B cell (primary cell): ENCODE measurements around the gene ADGRB2. TPM values are rescaled to one million over a fixed set of nuclear protein-coding genes. Genes with fewer than 3 reads are reported as not detected.

ENCODE experiments used
- ATAC-seq: fragments of 200-7000 bp; cut with Tn5 transposase; one replicate; pipeline ENCODE4 v1.10.0; 2021; ENCODE audit warnings: low read depth, mild to moderate bottlenecking, moderate number of reproducible peaks, moderate library complexity
- CTCF ChIA-PET: fragments of 350-600 bp; sonication (Branson Sonifier 250); formaldehyde crosslinking; loops from one replicate; lab custom pipeline; 2021; ENCODE audit warnings: antibody characterized with exemption, inconsistent platforms; lab: Charles Lee
- POLR2A ChIA-PET: fragments of 350-600 bp; sonication (Branson Sonifier 250); formaldehyde crosslinking; loops from one replicate; lab custom pipeline; 2021; ENCODE audit warnings: antibody characterized with exemption; lab: Charles Lee
- DNase-seq: peaks from one replicate; pipeline ENCODE4 v3.0.0; 2013
- H2AFZ ChIP-seq: 2 replicates; pipeline ENCODE4 v1.6.1; 2012; ENCODE audit warnings: mild to moderate bottlenecking, low read depth, low read length; ENCODE audit not compliant: insufficient read depth, poor library complexity, severe bottlenecking
- H3K27ac ChIP-seq, 2 donors: 1 replicate in 1 of 2; 2 replicates in 1 of 2; pipeline ENCODE4 v1.5.1; 2012 to 2013; ENCODE audit warnings: low read length in 2 of 2, mild to moderate bottlenecking in 2 of 2, moderate library complexity in 1 of 2
- H3K27me3 ChIP-seq, 4 experiments: fragments of 200-600 bp in 1 of 4; sonication (generic) in 1 of 4; replicated peaks in 1 of 4; 1 replicate in 2 of 4; 2 replicates in 2 of 4; pipeline versions ENCODE4 v1.6.1 to v1.7.0; 2013 to 2016; ENCODE audit warnings: low read length in 3 of 4, mild to moderate bottlenecking in 2 of 4, mixed read lengths in 1 of 4, moderate library complexity in 1 of 4; ENCODE audit not compliant: insufficient read depth in 4 of 4, control insufficient read depth in 3 of 4; ENCODE audit errors: control extremely low read depth in 1 of 4
- H3K36me3 ChIP-seq, 2 experiments: replicated peaks in 1 of 2; 1 replicate in 1 of 2; 2 replicates in 1 of 2; pipeline versions ENCODE4 v1.6.1 to v1.7.1; 2013; ENCODE audit warnings: low read length in 1 of 2; ENCODE audit not compliant: insufficient read depth in 2 of 2, control insufficient read depth in 1 of 2; ENCODE audit errors: control extremely low read depth in 1 of 2, extremely low read depth in 1 of 2
- H3K4me1 ChIP-seq, 2 donors: fragments of 200-600 bp in 1 of 2; sonication (generic) in 1 of 2; 1 replicate in 1 of 2; 2 replicates in 1 of 2; pipeline versions ENCODE4 v1.5.1 to v1.6.1; 2013 to 2017; ENCODE audit warnings: low read length in 2 of 2; ENCODE audit not compliant: control insufficient read depth in 2 of 2, insufficient read depth in 2 of 2
- H3K4me2 ChIP-seq: replicated peaks from 2 replicates; pipeline ENCODE3; 2012; ENCODE audit warnings: mild to moderate bottlenecking, low read depth, low read length; ENCODE audit not compliant: poor library complexity, severe bottlenecking
- H3K4me3 ChIP-seq, 5 experiments: fragments of 200-600 bp in 1 of 5; sonication (generic) in 1 of 5; 1 replicate in 3 of 5; 2 replicates in 2 of 5; pipeline versions ENCODE4 v1.5.1 to v1.7.0; 2011 to 2016; ENCODE audit warnings: low read length in 4 of 5, mild to moderate bottlenecking in 4 of 5, low read depth in 2 of 5, control low read depth in 1 of 5, moderate library complexity in 1 of 5; ENCODE audit not compliant: insufficient read depth in 1 of 5; ENCODE audit errors: control extremely low read depth in 1 of 5, extremely low read depth in 1 of 5
- H3K79me2 ChIP-seq: fragments of 200-600 bp; sonication (generic); one replicate; pipeline ENCODE4 v1.6.0; 2016; ENCODE audit warnings: low read length; ENCODE audit not compliant: control insufficient read depth, insufficient read depth
- H3K9ac ChIP-seq: fragments of 200-600 bp; sonication (generic); 2 replicates; pipeline ENCODE4 v1.6.1; 2017; ENCODE audit warnings: mild to moderate bottlenecking, low read length, moderate library complexity
- H3K9me3 ChIP-seq, 3 donors: one replicate each; pipeline versions ENCODE4 v1.6.1 to v1.7.1; 2013; ENCODE audit warnings: low read length in 2 of 3; ENCODE audit not compliant: control insufficient read depth in 2 of 3, insufficient read depth in 1 of 3; ENCODE audit errors: control extremely low read depth in 1 of 3
- H4K20me1 ChIP-seq: 2 replicates; pipeline ENCODE4 v1.6.0; 2012; ENCODE audit warnings: mild to moderate bottlenecking, low read length; ENCODE audit not compliant: insufficient read depth, control insufficient read depth, poor library complexity, severe bottlenecking
- H3K27ac Mint-ChIP-seq: one replicate; pipeline ENCODE4 v1.8.0; 2021; ENCODE audit warnings: mixed read lengths
- H3K27me3 Mint-ChIP-seq: one replicate; pipeline ENCODE4 v1.8.0; 2021; ENCODE audit warnings: mixed read lengths
- H3K4me1 Mint-ChIP-seq: one replicate; pipeline ENCODE4 v1.8.0; 2021; ENCODE audit warnings: mixed read lengths
- H3K4me3 Mint-ChIP-seq: one replicate; pipeline ENCODE4 v1.8.0; 2021; ENCODE audit warnings: mixed read lengths
- H3K9me3 Mint-ChIP-seq: one replicate; pipeline ENCODE4 v1.8.0; 2022; ENCODE audit warnings: mixed read lengths; ENCODE audit not compliant: insufficient read depth
- CTCF ChIP-seq: fragments of 200-600 bp; IDR thresholded peaks from one replicate; pipeline ENCODE4 v1.8.0; 2022; ENCODE audit warnings: antibody characterized with exemption, mild to moderate bottlenecking
- EZH2 ChIP-seq: IDR thresholded peaks from 2 replicates; pipeline ENCODE4 v1.6.1; 2012; ENCODE audit warnings: borderline replicate concordance, low read depth, mild to moderate bottlenecking, moderate library complexity, low read length; ENCODE audit not compliant: insufficient read depth, poor library complexity, severe bottlenecking
- WGBS: methylation state at CpG from one replicate; pipeline ENCODE4 v1.1.5; 2013; ENCODE audit warnings: missing lambda C conversion rate; ENCODE audit not compliant: insufficient coverage; 5-methylcytosine and 5-hydroxymethylcytosine counted together
- intact Hi-C: fragments of 100-400 bp; cut with micrococcal nuclease; formaldehyde crosslinking; loops from one replicate; pipeline ENCODE4 v1.10.0; 2022
- polyA plus RNA-seq: library from polyadenylated mRNA; depleted of rRNA; stranded (reverse); fragments of >200 nt; gene quantifications from 2 replicates; pipeline ENCODE4 v1.2.3, GENCODE V29; 2012
- small RNA-seq: library from RNA; depleted of rRNA; stranded (forward); fragments of <200 nt; gene quantifications from one replicate; pipeline ENCODE3, GENCODE V24; 2012; ENCODE audit warnings: low replicate concordance, low read depth; ENCODE audit not compliant: insufficient read length
- total RNA-seq, 2 donors: library from RNA; stranded (reverse); fragments of 120-200 nt in 1 of 2; gene quantifications; 1 replicate in 1 of 2; 2 replicates in 1 of 2; pipeline versions ENCODE4 v1.2.3 to v1.2.4, GENCODE V29; 2013 to 2022

ADGRB2 gene
- total and polyA plus RNA-seq, 2 donors (not counting 1 experiment from before 2014, with no cell fraction given) = 1.9 to 2.7 TPM

GRCh38 chr1:31677401-31677800 lies 86.7 kb downstream of the ADGRB2 start:
- TF ChIP-seq CTCF = no peak
- no peak for TF ChIP-seq EZH2
- Histone ChIP-seq H3K4me1 (no peaks in the 10 kb centered on the region), H3K27me3 (peaks cover 0 to 8% (median 0%) of the 10 kb centered on the region in 4 experiments), H3K4me3 (no peak overlapping the region), H4K20me1 (no peaks in the 10 kb centered on the region), H3K9me3 (no peaks in the 10 kb centered on the region), H3K9ac (no peak overlapping the region), H3K36me3 (no peaks in the 10 kb centered on the region), H3K79me2 (no peaks in the 10 kb centered on the region), H2AFZ (no peak overlapping the region), H3K27ac (no peak overlapping the region), H3K4me2 (no peak overlapping the region)
- Mint-ChIP-seq H3K27ac (no peak overlapping the region), H3K4me1 (no peaks in the 10 kb centered on the region), H3K4me3 (no peak overlapping the region), H3K9me3 (no peaks in the 10 kb centered on the region), H3K27me3 (peaks cover 24% of the 10 kb centered on the region)
- DNase-seq (no peak), ATAC-seq (no peak)
- intact Hi-C loops = no loop called here
- WGBS = 93% methylated on average over 1 of the region's 3 CpGs
- CTCF ChIA-PET = no interaction called here
- POLR2A ChIA-PET = no interaction called here

Small RNAs within 50 kb of the gene (small RNA-seq; reads per million reads assigned to genes)
- gene MIR4254 = not detected

Other genes starting within 250 kb of the ADGRB2 start
- gene TINAGL1, start 187.8 kb downstream of the ADGRB2 start, total RNA-seq = not detected in 2 replicates
- not detected in 2 replicates for gene TINAGL1, start 187.8 kb downstream of the ADGRB2 start, polyA plus RNA-seq
- gene HCRTR1, start 146.7 kb downstream of the ADGRB2 start, total RNA-seq = 0.22 TPM in 2 replicates
- not detected in 2 replicates for gene HCRTR1, start 146.7 kb downstream of the ADGRB2 start, polyA plus RNA-seq
- gene PEF1, start 119.5 kb downstream of the ADGRB2 start, total RNA-seq = 36.7 and 46.9 TPM in 2 replicates
- gene PEF1, start 119.5 kb downstream of the ADGRB2 start, polyA plus RNA-seq = 46.7 and 49.4 TPM in 2 replicates
- not detected in 2 replicates for gene COL16A1, start 60.3 kb downstream of the ADGRB2 start, total RNA-seq
- 0.07 TPM in 1 of 2 replicates, not detected in the other for gene COL16A1, start 60.3 kb downstream of the ADGRB2 start, polyA plus RNA-seq
- not detected in 2 replicates for gene SPOCD1, start 51.7 kb upstream of the ADGRB2 start, total RNA-seq
- 0.25 TPM in 1 of 2 replicates, not detected in the other for gene SPOCD1, start 51.7 kb upstream of the ADGRB2 start, polyA plus RNA-seq
- 184 and 193 TPM in 2 replicates for gene PTP4A2, start 174.0 kb upstream of the ADGRB2 start, total RNA-seq
- gene PTP4A2, start 174.0 kb upstream of the ADGRB2 start, polyA plus RNA-seq = 78.2 and 94.4 TPM in 2 replicates
- gene KHDRBS1, start 249.5 kb upstream of the ADGRB2 start, total RNA-seq = 99.0 and 101 TPM in 2 replicates
- 35.7 and 50.3 TPM in 2 replicates for gene KHDRBS1, start 249.5 kb upstream of the ADGRB2 start, polyA plus RNA-seq